WERI-Rb-1 (cell line): ENCODE data around the gene NOL9.

Experiments
- DNase-seq: peaks from one replicate; pipeline ENCODE4 v3.0.0-alpha.2; 2020
- H3K27ac ChIP-seq: fragments of 250-450 bp; sonication (Bioruptor Pico); 2 replicates; pipeline ENCODE4 v1.5.1; 2020; ENCODE audit warnings: mild to moderate bottlenecking, moderate library complexity
- H3K27me3 ChIP-seq: fragments of 250-450 bp; sonication (Bioruptor Pico); 2 replicates; pipeline ENCODE4 v1.5.1; 2021; ENCODE audit warnings: mild to moderate bottlenecking, low read depth, moderate library complexity; ENCODE audit not compliant: insufficient read depth, severe bottlenecking
- H3K36me3 ChIP-seq: fragments of 250-450 bp; sonication (Bioruptor Pico); 2 replicates; pipeline ENCODE4 v1.5.1; 2020; ENCODE audit warnings: mild to moderate bottlenecking, moderate library complexity
- H3K4me3 ChIP-seq: 2 replicates; pipeline ENCODE4 v1.5.1; 2011; ENCODE audit warnings: low read depth, mild to moderate bottlenecking, control low read depth, low read length
- H3K9me3 ChIP-seq: fragments of 250-450 bp; sonication (Bioruptor Pico); 2 replicates; pipeline ENCODE4 v1.5.1; 2021; ENCODE audit warnings: mild to moderate bottlenecking, moderate library complexity; ENCODE audit not compliant: severe bottlenecking
- TF ChIP-seq, protein P1 (sequence below): IDR thresholded peaks from 2 replicates; pipeline ENCODE4 v1.5.1; 2011; ENCODE audit warnings: low read depth, mild to moderate bottlenecking, control low read depth, inconsistent platforms, low read length

The NOL9 gene

DNA sequence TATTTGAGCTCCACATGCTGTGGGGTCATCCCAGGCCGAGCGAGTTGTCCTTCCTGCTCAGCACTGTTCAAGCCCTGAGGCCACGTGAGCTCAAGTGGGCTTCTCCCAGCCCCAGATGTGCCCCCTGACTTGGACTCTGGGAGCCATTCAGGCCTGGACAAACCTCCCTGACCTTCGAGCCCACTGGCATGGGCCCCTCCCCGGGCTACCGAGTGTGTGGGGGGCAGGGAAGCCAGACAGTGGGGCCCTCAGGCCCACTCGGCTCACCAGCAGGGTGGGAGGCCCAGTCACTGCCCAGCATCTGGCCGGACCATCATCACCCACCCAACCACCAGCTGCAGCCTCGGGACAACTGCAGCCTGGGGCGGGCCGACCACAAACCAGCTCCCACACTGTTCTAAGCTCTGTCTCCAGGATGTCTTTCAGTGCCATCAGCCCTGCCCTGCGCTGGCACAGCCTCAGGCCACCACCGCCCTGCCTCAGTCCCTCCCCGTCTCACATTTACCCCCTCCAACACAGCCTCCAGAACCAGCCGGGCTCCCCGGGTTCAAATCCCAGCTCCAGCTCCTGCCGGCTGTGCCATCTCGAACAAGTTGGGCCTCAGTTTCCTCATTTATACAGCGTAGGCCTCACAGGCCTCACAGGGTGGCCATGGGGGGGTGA, 41.9 kb downstream of the NOL9 start:
- Histone ChIP-seq H3K27ac (peak overlapping the region; percentile 76), H3K36me3 (no peaks in the 10 kb centered on the region), H3K27me3 (no peaks in the 10 kb centered on the region), H3K4me3 (no peak overlapping the region), H3K9me3 (no peaks in the 10 kb centered on the region)
- TF ChIP-seq, protein P1, sequence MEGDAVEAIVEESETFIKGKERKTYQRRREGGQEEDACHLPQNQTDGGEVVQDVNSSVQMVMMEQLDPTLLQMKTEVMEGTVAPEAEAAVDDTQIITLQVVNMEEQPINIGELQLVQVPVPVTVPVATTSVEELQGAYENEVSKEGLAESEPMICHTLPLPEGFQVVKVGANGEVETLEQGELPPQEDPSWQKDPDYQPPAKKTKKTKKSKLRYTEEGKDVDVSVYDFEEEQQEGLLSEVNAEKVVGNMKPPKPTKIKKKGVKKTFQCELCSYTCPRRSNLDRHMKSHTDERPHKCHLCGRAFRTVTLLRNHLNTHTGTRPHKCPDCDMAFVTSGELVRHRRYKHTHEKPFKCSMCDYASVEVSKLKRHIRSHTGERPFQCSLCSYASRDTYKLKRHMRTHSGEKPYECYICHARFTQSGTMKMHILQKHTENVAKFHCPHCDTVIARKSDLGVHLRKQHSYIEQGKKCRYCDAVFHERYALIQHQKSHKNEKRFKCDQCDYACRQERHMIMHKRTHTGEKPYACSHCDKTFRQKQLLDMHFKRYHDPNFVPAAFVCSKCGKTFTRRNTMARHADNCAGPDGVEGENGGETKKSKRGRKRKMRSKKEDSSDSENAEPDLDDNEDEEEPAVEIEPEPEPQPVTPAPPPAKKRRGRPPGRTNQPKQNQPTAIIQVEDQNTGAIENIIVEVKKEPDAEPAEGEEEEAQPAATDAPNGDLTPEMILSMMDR: no peak
- peak; percentile 34 for DNase-seq

DNA sequence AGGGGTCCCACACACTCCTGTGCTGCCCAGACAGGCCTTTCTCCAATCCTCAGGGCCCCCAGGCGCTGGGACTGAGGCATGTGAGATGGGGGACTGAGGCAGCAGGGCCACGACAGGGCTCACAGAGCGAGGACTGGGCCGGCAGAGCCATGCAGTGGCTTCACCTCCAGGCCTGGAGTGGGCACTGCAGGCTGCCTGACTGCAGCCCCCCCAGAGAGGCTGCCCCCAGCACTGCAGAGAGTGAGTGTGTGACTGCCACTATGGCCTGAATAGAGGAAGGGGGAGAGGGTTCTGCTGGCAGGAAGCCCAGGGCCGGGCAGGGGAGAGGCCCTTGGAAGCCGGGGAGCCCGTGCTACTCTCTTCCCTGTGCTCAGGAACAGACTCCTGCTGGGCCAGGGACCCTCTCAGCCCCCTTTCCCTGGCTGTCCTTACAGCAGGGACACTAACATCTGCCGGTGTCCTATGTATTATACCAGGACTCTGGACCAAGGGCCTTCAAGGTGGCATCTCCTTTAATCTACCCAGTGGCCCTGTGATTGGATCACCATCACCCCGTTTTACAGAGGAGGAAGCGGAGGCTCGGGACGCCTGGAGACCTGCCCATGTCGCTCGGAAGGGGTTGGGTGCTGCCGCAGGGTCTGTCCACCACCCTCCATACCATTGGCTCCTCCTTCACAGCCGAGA, 42.6 kb downstream of the NOL9 start:
- Histone ChIP-seq H3K36me3 (no peaks in the 10 kb centered on the region), H3K4me3 (no peak overlapping the region), H3K27ac (peak overlapping the region; percentile 76), H3K9me3 (no peaks in the 10 kb centered on the region), H3K27me3 (no peaks in the 10 kb centered on the region)
- DNase-seq: no peak
- TF ChIP-seq, protein P1: no peak

DNA sequence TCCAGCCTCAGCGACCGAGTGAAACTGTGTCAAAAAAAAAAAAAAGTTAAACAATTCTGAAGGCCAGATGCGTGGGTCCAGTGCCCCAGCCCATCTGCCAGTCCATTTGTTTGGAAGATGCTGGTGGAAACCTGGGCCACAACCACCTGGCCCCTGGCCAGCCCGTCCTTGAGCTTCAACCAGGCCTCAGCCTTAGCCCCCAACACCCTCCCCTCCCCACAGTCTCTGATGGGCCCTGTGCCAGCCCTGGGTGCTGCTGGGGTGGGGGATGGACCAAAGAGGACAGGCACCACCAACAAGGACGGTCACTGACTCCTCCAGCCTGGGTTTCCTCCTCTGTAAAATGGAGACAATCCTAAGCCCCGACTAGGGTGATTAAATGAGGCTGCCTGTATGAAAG, 43.3 kb downstream of the NOL9 start:
- no peak for DNase-seq
- Histone ChIP-seq H3K27ac (no peak overlapping the region; the same call in 1 of the 2 replicates), H3K4me3 (no peak overlapping the region), H3K9me3 (no peaks in the 10 kb centered on the region), H3K36me3 (no peaks in the 10 kb centered on the region), H3K27me3 (no peaks in the 10 kb centered on the region)
- TF ChIP-seq, protein P1: no peak

DNA sequence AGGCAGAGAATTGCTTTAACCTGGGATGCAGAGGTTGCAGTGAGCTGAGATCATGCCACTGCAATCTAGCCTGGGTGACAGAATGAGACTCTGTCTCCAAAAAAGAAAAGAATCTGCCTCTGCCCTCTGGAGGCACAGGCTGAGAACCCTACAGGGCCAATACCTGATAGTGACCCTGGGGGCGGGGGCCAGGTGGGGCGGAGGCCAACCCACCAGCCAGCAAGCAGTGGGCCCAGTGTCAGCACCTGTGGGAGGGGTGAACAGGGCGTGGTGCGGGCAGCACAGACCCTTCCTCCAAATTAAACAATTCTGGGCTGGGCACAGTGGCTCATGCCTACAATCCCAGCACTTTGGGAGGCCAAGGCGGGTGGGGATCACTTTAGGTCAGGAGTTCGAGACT, 43.8 kb downstream of the NOL9 start:
- H3K27me3 ChIP-seq: no peaks in the 10 kb centered on the region
- no peak for DNase-seq
- H3K27ac ChIP-seq: no peak overlapping the region
- H3K4me3 ChIP-seq: no peak overlapping the region
- no peaks in the 10 kb centered on the region for H3K36me3 ChIP-seq
- no peaks in the 10 kb centered on the region for H3K9me3 ChIP-seq
- TF ChIP-seq, protein P1: no peak

DNA sequence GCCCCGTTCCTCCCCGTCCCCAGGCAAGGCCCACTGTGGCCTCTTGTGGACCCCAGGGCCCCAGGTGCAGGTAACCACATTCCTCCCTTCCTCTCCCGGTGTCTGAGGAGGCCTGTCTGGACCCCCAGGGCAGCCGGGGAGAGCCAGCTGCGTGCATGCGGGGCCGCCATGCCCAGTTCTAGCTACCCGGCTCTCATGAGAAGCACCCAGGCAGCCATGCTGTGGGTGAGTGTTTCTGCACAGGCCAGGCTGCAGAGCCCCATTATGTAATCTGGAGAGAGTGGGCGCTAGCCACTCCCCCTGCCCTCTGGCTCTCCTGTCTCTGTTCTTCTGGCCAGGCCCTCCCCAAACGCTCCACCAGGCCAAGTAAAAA, 44.4 kb downstream of the NOL9 start:
- DNase-seq: no peak
- TF ChIP-seq, protein P1: no peak
- H3K4me3 ChIP-seq: no peak overlapping the region

More for the DNA sequence above, 44.4 kb downstream of the NOL9 start:
- H3K9me3 ChIP-seq: no peaks in the 10 kb centered on the region
- H3K27ac ChIP-seq: no peak overlapping the region
- no peaks in the 10 kb centered on the region for H3K27me3 ChIP-seq
- no peaks in the 10 kb centered on the region for H3K36me3 ChIP-seq
